ENCODE results near the gene CHID1.

GRCh38 chr11:927871-928270, 17.3 kb upstream of the CHID1 start:
- TF ChIP-seq CTCF (IDR thresholded peaks at IDR 0.05) (no peak), POLR2A (IDR thresholded peaks at IDR 0.05) (no peak), POLR2AphosphoS5 (IDR thresholded peaks at IDR 0.05) (no peak)

All from breast epithelium (tissue), 3 donors.